GM18499 (cell line): ENCODE measurements around the gene KCNT2.
"Not testable (repeated sequence)": the region's sequence is repeated elsewhere in the genome, so short reads cannot be mapped to it uniquely, and the experiment has no call there.

ENCODE experiments used
- ATAC-seq: cut with Tn5 transposase; IDR thresholded peaks from one replicate; pipeline ENCODE4 v1.9.1; 2021; ENCODE audit warnings: moderate number of reproducible peaks; ENCODE audit not compliant: insufficient read depth, unreplicated experiment

The KCNT2 gene

DNA sequence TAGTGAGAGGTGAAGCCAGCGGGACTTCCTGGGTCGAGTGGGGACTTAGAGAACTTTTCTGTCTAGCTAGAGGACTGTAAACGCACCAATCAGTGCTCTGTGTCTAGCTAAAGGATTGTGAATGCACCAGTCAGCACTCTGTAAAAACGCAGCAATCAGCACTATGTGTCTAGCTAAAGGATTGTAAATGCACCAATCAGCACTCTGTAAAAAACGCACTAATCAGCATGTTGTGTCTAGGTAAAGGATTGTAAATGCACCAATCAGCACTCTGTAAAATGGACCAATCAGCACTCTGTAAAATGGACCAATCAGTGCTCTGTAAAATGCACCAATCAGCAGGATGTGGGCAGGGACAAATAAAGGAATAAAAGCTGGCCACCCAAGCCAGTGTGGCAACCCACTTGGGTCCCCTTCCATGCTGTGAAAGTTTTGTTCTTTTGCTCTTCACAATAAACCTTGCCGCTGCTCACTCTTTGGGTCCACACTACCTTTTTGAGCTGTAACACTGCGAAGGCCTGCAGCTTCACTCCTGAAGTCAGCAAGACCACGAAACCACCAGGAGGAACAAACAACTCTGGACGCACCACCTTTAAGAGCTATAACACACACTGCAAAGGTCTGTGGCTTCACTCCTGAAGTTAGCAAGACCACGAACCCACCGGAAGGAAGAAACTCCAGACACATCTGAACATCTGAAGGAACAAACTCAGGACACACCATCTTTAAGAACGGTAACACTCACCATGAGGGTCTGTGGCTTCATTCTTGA, 85.5 kb downstream of the KCNT2 start:
- ATAC-seq = not testable (repeated sequence)

- ATAC-seq = no peak
These were observed 91.0 kb downstream of the KCNT2 start for GRCh38 chr1:196517193-196517592.

DNA sequence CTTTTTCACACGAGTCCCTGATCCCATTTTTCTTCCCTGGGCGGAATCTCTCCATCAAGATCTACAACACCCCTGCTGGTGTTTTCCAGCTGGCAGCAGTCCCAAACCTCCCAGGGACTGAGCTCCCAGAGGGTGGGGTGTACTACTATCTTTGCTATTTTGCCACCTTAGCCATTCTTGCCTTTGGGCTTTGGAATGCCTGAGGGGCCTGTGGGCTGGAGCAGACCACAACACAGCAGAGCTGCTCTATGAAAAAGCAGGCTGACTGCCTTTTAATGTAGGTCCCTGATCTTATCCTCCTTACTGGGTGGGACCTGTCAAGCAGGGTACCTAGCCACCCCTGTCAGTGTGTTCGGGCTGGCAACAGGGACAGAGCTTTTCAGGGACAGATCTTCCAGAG, 91.9 kb downstream of the KCNT2 start:
- ATAC-seq = no peak

DNA sequence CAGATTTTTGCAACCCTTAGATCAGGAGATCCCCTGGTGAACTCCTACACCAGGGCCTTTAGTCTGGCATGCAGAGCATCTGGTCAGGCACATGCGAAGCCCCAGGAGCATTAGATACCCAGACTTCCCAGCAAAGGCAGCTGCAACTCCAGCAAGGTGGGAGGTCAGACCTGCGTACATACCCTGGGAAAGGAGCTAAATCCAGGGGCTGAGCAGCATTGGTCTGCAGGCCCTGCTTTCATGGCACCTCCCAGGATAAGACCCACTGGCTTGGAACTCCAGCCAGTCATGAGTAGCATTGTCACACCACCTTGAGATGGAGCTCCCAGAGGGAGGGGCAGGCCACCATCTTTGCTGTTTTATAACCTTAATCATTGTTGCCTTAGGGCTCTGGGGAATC, 92.3 kb downstream of the KCNT2 start:
- no peak for ATAC-seq

DNA sequence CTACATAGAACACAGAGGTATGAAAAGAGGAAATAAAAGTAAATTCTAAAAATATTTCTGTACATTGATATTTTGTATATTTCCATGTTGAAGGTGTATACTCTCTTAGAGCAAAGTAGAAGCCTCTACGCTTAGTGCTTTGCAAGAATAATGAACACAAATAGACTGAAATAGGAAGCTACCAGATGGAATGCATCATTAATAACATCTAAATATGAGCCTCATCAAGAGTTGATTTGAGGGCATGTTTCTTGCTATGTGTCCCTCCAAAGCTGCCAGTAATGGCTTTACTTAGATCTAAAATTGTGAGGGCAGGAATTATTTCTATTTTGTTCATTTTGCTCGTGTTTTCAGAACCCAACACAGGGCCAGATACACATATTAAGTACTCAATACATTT, 94.4 kb downstream of the KCNT2 start:
- no peak for ATAC-seq

DNA sequence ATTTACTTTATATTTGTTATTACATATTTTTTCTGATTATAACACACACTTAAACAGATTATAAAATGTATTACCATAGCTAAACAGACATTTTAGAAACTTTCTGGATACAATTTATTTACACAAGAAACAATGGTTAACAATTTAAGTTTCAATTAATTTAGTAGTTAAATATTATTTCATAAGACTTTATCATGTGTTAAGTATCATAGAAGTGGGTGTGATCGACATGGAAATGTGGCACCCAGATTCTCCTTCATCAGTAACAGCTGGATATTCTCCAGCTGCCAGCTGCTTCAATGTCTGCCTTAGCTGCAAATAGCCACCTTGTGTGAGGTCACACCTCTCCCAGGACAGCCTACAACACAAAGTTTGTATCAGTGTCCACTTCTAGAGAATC, 97.8 kb downstream of the KCNT2 start:
- no peak for ATAC-seq

DNA sequence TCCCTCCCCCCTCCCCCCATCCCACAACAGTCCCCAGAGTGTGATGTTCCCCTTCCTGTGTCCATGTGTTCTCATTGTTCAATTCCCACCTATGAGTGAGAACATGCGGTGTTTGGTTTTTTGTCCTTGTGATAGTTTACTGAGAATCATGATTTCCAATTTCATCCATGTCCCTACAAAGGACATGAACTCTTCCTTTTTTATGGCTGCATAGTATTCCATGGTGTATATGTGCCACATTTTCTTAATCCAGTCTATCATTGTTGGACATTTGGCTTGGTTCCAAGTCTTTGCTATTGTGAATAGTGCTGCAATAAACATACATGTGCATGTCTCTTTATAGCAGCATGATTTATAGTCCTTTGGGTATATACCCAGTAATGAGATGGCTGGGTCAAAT, 104.0 kb downstream of the KCNT2 start:
- ATAC-seq = not testable (repeated sequence)

DNA sequence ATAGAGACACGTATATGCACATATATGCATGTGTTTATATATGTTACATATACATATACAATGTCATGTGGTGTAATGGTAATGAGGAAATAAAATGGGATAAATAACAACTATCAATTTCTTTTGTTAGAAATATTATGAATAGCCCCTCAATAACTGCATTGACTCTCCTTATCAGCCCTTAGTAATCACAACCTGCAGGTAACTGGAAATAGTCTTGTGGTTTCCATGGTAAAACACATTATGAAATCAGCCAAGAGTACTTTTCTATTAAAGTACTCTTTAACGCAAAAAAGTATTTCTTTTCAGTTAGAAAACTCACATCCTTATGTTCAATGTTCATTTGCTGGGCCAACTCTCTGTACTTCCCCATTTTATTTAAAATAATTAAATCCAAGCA, 105.8 kb downstream of the KCNT2 start:
- no peak for ATAC-seq

- no peak for ATAC-seq
These were observed 106.3 kb downstream of the KCNT2 start for GRCh38 chr1:196501760-196502428.

DNA sequence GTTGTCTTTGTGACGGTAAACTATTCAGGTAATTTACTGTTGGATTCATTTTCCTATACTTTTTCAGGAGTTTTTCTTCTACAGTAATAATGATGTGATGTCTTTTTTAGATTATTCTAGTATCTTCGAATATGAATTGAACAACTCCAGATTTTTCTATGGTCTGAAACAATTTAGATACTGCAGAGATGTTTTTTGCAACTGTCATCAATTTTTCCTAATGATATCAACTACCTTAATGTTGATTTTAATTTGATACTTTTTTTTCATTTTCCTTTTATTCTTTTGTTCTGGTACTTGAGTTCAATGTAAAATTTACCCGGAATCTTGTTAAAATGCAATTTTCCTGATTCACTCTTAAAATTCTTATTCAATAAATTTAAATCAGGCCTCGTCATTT, 110.4 kb downstream of the KCNT2 start:
- no peak for ATAC-seq

GRCh38 chr1:196494766-196495165, 113.5 kb downstream of the KCNT2 start:
- ATAC-seq = no peak

DNA sequence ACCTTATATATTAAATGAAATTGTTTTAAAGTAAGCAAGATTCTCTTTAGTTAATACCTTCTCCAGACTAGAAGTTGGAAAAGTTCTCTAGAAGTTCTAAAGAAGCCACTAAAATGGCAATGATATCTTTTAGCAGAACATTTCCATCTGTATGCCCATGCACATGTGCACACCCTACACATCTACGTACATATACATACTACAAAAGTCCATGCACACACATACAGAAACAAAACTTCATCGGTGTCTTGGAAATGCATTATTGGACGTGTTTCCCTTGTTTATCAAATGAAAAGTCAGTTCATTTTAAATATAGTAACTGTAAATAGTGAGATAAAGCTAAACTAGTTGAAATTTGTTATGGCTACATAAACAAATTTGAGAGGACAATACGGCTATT, 114.4 kb downstream of the KCNT2 start:
- no peak for ATAC-seq

DNA sequence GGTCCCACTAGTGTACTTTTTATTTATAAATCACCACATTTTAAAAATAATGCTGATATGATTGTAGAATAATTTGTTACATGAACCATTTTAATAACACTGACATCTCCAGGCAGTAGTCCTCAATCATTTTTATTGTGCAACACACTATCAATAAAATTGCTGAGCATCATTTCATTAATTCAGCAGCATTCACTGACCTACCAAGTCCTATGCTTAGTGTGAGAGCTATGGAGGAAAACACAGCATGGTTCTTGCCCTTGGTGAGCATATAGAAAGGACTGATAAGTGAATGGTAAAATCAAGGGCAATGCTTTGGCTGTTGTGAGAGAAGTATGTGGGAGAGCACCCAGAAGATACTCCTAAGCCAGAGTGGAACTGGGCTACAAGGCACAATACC, 119.7 kb downstream of the KCNT2 start:
- ATAC-seq = no peak

DNA sequence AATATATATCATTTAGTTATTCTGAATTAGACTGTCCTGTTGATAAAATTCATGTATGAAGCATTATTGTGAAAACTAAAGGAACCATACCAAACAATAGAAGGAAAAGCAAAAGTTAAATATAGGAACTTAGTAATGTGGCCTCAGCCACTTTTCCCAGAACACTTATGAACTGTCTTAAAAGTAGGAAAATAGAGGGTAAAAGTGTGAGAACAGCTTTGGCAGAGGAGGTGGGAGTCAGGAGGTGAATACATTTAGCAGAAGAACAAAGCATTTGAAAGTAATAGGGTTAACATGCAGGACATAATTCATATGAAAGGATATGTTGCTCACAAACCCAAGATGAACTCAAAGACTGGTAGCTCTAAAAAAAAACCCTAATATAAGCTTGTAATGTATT, 121.9 kb downstream of the KCNT2 start:
- ATAC-seq = no peak

- ATAC-seq = no peak
These were observed 126.6 kb downstream of the KCNT2 start for GRCh38 chr1:196481616-196482015.

GRCh38 chr1:196477262-196477661, 131.0 kb downstream of the KCNT2 start:
- no peak for ATAC-seq

DNA sequence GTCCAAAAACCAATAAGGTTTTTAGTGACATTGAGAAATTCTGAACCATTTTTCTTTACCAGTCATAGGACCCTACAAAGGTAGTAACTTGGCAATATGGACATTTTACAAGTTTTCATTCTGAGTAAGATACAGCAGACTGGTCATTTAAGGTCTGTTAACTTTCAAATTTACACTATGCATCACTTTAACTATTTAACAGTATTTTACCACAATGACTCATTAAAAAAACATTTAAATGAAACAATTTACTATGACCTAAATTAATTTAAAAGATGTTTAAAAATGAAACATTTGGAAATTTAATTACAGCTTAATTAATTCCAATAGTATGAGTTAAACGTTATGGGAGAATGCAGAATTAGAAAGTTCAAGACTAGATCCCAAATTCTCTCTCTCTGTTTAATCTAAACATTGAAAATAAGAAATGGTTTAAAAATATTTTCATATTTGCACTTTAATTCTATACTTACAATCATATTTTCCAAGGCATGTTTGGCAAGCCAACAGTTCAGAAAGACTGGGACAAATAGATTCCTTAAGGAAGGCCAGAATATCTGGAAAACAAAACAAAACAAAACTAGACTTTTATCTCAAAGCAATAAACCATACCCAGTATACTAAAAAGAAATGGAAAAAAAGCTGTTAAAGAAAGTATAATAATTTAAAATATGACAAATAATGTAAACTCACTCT, 140.9 kb downstream of the KCNT2 start:
- ATAC-seq = no peak

DNA sequence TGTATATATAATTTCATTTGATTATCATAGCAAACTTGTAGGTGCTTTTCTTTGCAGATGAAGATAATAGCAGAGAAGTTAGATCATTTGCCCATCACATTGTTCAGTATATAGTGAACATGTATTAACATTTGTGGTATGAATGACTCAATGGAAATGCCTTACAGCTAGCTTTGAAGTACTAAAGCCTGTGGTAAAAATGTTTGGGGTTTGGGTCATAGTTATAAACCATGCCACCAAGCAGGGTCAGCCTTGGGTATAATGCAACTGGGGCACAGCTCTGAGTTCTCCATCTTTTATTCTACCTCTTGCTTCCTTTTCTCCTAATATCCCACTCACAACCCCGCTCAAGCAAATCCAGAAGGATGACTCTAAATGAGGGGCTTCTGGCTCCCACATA, 141.6 kb downstream of the KCNT2 start:
- no peak for ATAC-seq

DNA sequence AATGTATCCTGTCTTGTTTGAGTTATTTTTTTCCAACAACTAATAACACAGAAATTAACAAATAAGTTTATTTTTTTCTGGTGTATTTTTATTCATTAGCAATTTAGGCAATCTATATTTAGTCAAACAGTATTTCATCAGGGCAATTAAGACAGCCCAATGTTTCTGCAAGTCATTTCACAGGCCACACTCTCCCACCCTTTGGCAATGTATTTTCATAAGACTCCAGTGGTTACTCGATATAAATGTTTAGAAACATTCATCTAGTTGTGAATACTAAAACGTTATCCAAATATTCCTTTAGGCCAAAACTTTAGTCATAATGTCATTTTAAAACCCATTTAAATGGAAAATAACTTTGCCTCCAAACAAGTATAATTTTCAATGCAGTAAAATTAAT, 142.1 kb downstream of the KCNT2 start:
- no peak for ATAC-seq

- no peak for ATAC-seq
These were observed 143.7 kb downstream of the KCNT2 start for GRCh38 chr1:196464480-196464941.

- no peak for ATAC-seq
These were observed 146.2 kb downstream of the KCNT2 start for GRCh38 chr1:196462086-196462485.
